Liver (tissue), 9 donors: ENCODE results near the gene EIF4E. TPM values are rescaled to one million over a fixed set of nuclear protein-coding genes. Genes with fewer than 3 reads are reported as not detected.

ENCODE experiments used
- DNase-seq: peaks from one replicate; pipeline ENCODE4 v3.0.0-alpha.2; 2017; ENCODE audit warnings: low spot score
- H3K27ac ChIP-seq, 2 donors: one replicate each; pipeline ENCODE4 v1.7.0; 2013; ENCODE audit warnings: inconsistent platforms in 2 of 2, low read length in 2 of 2, control low read depth in 1 of 2, low read depth in 1 of 2, mild to moderate bottlenecking in 1 of 2
- H3K27me3 ChIP-seq, 4 donors: one replicate each; pipeline versions ENCODE4 v1.6.1 to v1.7.0; 2013; ENCODE audit warnings: low read length in 3 of 4, inconsistent platforms in 1 of 4, mild to moderate bottlenecking in 1 of 4, moderate library complexity in 1 of 4; ENCODE audit not compliant: control insufficient read depth in 4 of 4, insufficient read depth in 4 of 4
- H3K36me3 ChIP-seq, 4 donors: one replicate each; pipeline versions ENCODE4 v1.6.1 to v1.7.0; 2013; ENCODE audit warnings: low read length in 3 of 4, mild to moderate bottlenecking in 3 of 4, low read depth in 1 of 4, moderate library complexity in 1 of 4; ENCODE audit not compliant: control insufficient read depth in 4 of 4, insufficient read depth in 3 of 4
- H3K4me1 ChIP-seq, 4 donors: one replicate each; pipeline versions ENCODE4 v1.6.1 to v1.7.0; 2013; ENCODE audit warnings: low read length in 3 of 4, mild to moderate bottlenecking in 3 of 4, moderate library complexity in 1 of 4; ENCODE audit not compliant: control insufficient read depth in 4 of 4, insufficient read depth in 4 of 4
- H3K4me3 ChIP-seq, 3 donors: one replicate each; pipeline versions ENCODE4 v1.6.1 to v1.7.0; 2013; ENCODE audit warnings: low read length in 3 of 3, control low read depth in 1 of 3, low read depth in 1 of 3, mild to moderate bottlenecking in 1 of 3
- H3K9ac ChIP-seq, 2 donors: one replicate each; pipeline ENCODE4 v1.7.0; 2013; ENCODE audit warnings: low read length in 2 of 2, mild to moderate bottlenecking in 2 of 2, moderate library complexity in 2 of 2, control low read depth in 1 of 2, low read depth in 1 of 2
- H3K9me3 ChIP-seq, 4 donors: one replicate each; pipeline versions ENCODE4 v1.6.1 to v1.7.0; 2013; ENCODE audit warnings: low read length in 3 of 4; ENCODE audit not compliant: control insufficient read depth in 4 of 4
- ATF3 ChIP-seq: IDR thresholded peaks from 2 replicates; pipeline ENCODE4 v1.6.1; 2016; ENCODE audit warnings: antibody characterized with exemption
- EGR1 ChIP-seq, 2 donors: IDR thresholded peaks; 2 replicates each; pipeline ENCODE4 v1.6.1; 2016 to 2018; ENCODE audit warnings: antibody characterized with exemption in 2 of 2, low read depth in 2 of 2
- FOXA1 ChIP-seq: IDR thresholded peaks from 2 replicates; pipeline ENCODE4 v1.6.1; 2016; ENCODE audit warnings: antibody characterized with exemption
- FOXA2 ChIP-seq: IDR thresholded peaks from 2 replicates; pipeline ENCODE4 v1.6.1; 2016; ENCODE audit warnings: antibody characterized with exemption
- GABPA ChIP-seq, 2 donors: IDR thresholded peaks in 1 of 2; conservative IDR thresholded peaks in 1 of 2; 2 replicates each; pipeline ENCODE4 v1.6.1; 2016; ENCODE audit warnings: antibody characterized with exemption in 2 of 2, mild to moderate bottlenecking in 1 of 2, moderate library complexity in 1 of 2
- HNF4A ChIP-seq, 2 donors: conservative IDR thresholded peaks; 2 replicates each; pipeline ENCODE4 v1.6.1; 2016; ENCODE audit warnings: antibody characterized with exemption in 2 of 2, mild to moderate bottlenecking in 2 of 2
- HNF4G ChIP-seq: IDR thresholded peaks from 2 replicates; pipeline ENCODE4 v1.6.1; 2016; ENCODE audit warnings: antibody characterized with exemption
- JUND ChIP-seq, 2 donors: IDR thresholded peaks; 2 replicates each; pipeline ENCODE4 v1.6.1; 2016; ENCODE audit warnings: antibody characterized with exemption in 2 of 2
- MAX ChIP-seq: IDR thresholded peaks from 2 replicates; pipeline ENCODE4 v1.6.1; 2016; ENCODE audit warnings: antibody characterized with exemption
- NR2F2 ChIP-seq: IDR thresholded peaks from 2 replicates; pipeline ENCODE4 v1.6.1; 2016; ENCODE audit warnings: antibody characterized with exemption
- RAD21 ChIP-seq, 2 donors: IDR thresholded peaks; 2 replicates each; pipeline ENCODE4 v1.6.1; 2016; ENCODE audit warnings: antibody characterized with exemption in 2 of 2, mild to moderate bottlenecking in 2 of 2
- RXRA ChIP-seq, 2 donors: IDR thresholded peaks; 2 replicates each; pipeline ENCODE4 v1.6.1; 2017 to 2018; ENCODE audit warnings: antibody characterized with exemption in 2 of 2, mild to moderate bottlenecking in 1 of 2
- SP1 ChIP-seq: IDR thresholded peaks from 2 replicates; pipeline ENCODE4 v1.6.1; 2018; ENCODE audit warnings: antibody characterized with exemption, mild to moderate bottlenecking
- TAF1 ChIP-seq: conservative IDR thresholded peaks from 2 replicates; pipeline ENCODE4 v1.6.1; 2016; ENCODE audit warnings: antibody characterized with exemption, mild to moderate bottlenecking
- YY1 ChIP-seq: IDR thresholded peaks from 2 replicates; pipeline ENCODE4 v1.6.1; 2016; ENCODE audit warnings: antibody characterized with exemption, mild to moderate bottlenecking
- WGBS: extraction: QIAGEN DNeasy Blood & Tissue Kit; methylation state at CpG from one replicate; pipeline ENCODE4 v1.1.7; 2013; 5-methylcytosine and 5-hydroxymethylcytosine counted together
- polyA plus RNA-seq, 2 donors: library from polyadenylated mRNA; stranded (reverse) in 1 of 2; unstranded in 1 of 2; fragments of 200-250 nt in 1 of 2; fragments of >200 nt in 1 of 2; fragmentation: Nextera tagmentation in 1 of 2; extraction: Ambion mirVana in 1 of 2; gene quantifications; one replicate each; pipeline versions ENCODE4 v1.2.1 to v1.2.3, GENCODE V29; 2013 to 2015
- total RNA-seq, 2 donors: library from RNA; depleted of rRNA; stranded (reverse); fragments of >200 nt; gene quantifications; one replicate each; pipeline ENCODE4 v1.2.3, GENCODE V29; 2014
- TF ChIP-seq, protein P1 (sequence below): IDR thresholded peaks from 2 replicates; pipeline ENCODE4 v1.6.1; 2016; ENCODE audit warnings: antibody characterized with exemption
- TF ChIP-seq, protein P2 (sequence below): fragments of 150-350 bp; IDR thresholded peaks from 2 replicates; pipeline ENCODE4 v1.5.1; 2017; ENCODE audit warnings: improper control_type of control experiment, low read depth, low read length; ENCODE audit not compliant: missing input control
- donor health status: healthy.
- donor health status: healthy.
- donor health status: healthy.
- donor health status: healthy.
- donor health status: healthy.

EIF4E gene
- total and polyA plus RNA-seq, 4 donors = 32.0 to 64.6 (median 52.2) TPM

DNA sequence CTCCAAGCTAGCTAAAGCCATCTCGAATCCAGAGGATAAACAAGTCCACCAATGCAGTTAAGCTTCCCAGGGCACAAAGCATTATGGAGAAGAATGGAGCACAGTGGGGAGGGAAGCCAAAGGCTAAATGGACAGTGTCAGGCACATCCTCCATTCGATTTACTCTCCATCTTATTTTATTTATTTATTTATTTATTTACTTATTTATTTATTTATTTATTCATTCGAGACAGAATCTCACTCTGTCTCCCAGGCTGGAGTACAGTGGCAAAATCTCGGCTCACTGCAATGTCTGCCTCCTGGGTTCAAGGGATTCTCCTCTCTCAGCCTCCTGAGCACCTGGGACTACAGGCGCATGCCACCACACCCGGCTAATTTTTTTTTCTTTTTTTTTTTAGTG is 26.3 kb upstream of the EIF4E start (continued):
- TF ChIP-seq FOXA1 (no peak), HNF4G (no peak), RXRA (IDR thresholded peaks at IDR 0.05) (no peak), MAX (no peak), RAD21 (IDR thresholded peaks at IDR 0.05) (no peak), GABPA (IDR thresholded peaks at IDR 0.05 in 1 of 2, conservative IDR thresholded peaks at IDR 0.05 in 1 of 2) (no peak), NR2F2 (no peak)
- TF ChIP-seq, protein P1, sequence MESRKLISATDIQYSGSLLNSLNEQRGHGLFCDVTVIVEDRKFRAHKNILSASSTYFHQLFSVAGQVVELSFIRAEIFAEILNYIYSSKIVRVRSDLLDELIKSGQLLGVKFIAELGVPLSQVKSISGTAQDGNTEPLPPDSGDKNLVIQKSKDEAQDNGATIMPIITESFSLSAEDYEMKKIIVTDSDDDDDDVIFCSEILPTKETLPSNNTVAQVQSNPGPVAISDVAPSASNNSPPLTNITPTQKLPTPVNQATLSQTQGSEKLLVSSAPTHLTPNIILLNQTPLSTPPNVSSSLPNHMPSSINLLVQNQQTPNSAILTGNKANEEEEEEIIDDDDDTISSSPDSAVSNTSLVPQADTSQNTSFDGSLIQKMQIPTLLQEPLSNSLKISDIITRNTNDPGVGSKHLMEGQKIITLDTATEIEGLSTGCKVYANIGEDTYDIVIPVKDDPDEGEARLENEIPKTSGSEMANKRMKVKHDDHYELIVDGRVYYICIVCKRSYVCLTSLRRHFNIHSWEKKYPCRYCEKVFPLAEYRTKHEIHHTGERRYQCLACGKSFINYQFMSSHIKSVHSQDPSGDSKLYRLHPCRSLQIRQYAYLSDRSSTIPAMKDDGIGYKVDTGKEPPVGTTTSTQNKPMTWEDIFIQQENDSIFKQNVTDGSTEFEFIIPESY = no peak
- TF ChIP-seq, protein P2, sequence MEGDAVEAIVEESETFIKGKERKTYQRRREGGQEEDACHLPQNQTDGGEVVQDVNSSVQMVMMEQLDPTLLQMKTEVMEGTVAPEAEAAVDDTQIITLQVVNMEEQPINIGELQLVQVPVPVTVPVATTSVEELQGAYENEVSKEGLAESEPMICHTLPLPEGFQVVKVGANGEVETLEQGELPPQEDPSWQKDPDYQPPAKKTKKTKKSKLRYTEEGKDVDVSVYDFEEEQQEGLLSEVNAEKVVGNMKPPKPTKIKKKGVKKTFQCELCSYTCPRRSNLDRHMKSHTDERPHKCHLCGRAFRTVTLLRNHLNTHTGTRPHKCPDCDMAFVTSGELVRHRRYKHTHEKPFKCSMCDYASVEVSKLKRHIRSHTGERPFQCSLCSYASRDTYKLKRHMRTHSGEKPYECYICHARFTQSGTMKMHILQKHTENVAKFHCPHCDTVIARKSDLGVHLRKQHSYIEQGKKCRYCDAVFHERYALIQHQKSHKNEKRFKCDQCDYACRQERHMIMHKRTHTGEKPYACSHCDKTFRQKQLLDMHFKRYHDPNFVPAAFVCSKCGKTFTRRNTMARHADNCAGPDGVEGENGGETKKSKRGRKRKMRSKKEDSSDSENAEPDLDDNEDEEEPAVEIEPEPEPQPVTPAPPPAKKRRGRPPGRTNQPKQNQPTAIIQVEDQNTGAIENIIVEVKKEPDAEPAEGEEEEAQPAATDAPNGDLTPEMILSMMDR = no peak

GRCh38 chr4:98951710-98952109 is 22.8 kb upstream of the EIF4E start:
- H3K27me3 ChIP-seq = no peaks in the 10 kb centered on the region
- H3K4me3 ChIP-seq = no peak overlapping the region
- TF ChIP-seq NR2F2 = no peak
- TF ChIP-seq GABPA (IDR thresholded peaks at IDR 0.05 in 1 of 2, conservative IDR thresholded peaks at IDR 0.05 in 1 of 2) = no peak
- TF ChIP-seq RXRA (IDR thresholded peaks at IDR 0.05) = no peak
- TF ChIP-seq EGR1 (IDR thresholded peaks at IDR 0.05; ENCODE audit: low read depth in 2 of 2) = no peak
- TF ChIP-seq TAF1 = no peak
- no peak for TF ChIP-seq RAD21 (IDR thresholded peaks at IDR 0.05)
- no peak for TF ChIP-seq YY1
- TF ChIP-seq HNF4G = no peak
- TF ChIP-seq ATF3 = no peak
- no peak for TF ChIP-seq HNF4A (conservative IDR thresholded peaks at IDR 0.05)
- no peak for TF ChIP-seq JUND (IDR thresholded peaks at IDR 0.05)
- TF ChIP-seq, protein P2 = no peak
- TF ChIP-seq SP1 = no peak
- TF ChIP-seq, protein P1 = no peak
- TF ChIP-seq MAX = no peak
- TF ChIP-seq FOXA2 = no peak
- 95% methylated on average over 3 of the region's 3 CpGs for WGBS
- H3K9me3 ChIP-seq = no peaks in the 10 kb centered on the region
- H3K27ac ChIP-seq = no peak overlapping the region
- no peak overlapping the region for H3K9ac ChIP-seq
- no peak for DNase-seq
- no peaks in the 10 kb centered on the region for H3K36me3 ChIP-seq
- H3K4me1 ChIP-seq = no peaks in the 10 kb centered on the region
